ENCODE measurements around the gene TPPP3.

The TPPP3 gene

DNA sequence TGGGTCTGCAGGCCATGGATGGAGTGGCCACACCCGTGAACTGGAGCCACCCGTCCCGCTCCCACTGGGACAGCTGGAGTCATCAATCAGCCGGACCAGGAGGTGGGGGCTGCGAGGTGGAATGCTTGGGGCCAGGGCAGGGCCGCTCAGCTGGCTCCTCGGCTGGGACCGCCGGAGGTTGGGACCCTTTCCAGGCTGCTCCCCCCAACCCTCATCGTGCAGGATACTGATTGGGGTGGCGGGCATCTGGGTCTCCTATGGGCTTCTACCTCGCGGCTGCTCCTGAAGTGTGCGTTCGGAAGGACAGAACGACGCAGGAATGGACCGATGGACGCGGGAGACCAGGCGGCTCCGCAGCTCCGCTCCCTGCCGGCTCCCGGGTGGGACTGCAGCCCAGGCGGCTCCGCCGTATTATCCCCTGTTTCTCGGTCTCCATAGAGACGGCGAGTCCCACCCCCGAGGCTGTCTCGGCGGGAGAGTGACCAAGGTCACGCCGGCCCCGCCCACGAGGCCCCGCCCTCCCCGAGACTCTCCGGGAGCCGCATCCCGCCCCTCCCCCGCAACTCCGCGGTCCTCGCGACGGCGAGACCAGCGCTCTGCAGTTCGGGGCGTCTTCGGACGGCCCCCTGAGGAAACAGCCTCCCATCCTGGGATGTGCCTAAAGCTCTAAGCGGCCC lies at the start of gene TPPP3:
TPPP3 (minus strand) TSS at position 388 of the 677 bp plus-strand sequence. CDS start 2,387 bp downstream, outside the sequence.
- DNase-seq (ENCODE audit: low read depth in 2 of 2): peak; percentile 32 to 36

DNA sequence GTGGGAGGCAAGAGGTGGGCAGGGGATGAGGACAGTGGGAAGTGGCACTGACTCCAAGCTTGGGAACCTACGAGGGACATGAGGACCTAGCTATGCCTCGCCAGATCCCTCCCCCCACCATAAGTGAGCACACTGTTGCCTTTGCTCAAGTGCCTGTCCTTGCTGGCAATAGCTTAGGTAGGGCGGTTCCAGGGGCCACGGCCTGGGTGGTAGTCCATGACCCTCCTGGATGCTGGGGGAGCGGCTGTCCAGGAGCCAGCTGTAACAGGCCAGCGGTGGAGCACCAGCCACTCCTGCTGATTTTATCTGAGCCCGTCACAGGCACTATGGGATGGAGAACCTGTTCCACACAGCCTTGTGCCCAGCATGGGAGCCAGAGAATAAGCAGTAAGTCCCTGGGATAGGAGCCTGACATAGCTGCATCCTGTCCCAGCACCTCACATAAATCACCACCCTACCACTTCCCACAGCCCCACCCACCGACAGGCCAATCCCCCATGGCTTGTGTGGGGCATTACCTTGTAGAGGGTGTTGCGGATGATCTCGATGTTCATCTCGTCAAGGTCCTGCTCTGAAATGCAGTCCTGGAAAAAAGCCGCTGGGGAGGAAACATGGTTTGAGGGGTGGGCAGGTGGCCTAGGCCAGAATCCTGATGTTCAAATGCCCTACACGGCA lies 49.4 kb upstream of the TPPP3 start:
- no peak for DNase-seq (ENCODE audit: low read depth in 2 of 2)

DNA sequence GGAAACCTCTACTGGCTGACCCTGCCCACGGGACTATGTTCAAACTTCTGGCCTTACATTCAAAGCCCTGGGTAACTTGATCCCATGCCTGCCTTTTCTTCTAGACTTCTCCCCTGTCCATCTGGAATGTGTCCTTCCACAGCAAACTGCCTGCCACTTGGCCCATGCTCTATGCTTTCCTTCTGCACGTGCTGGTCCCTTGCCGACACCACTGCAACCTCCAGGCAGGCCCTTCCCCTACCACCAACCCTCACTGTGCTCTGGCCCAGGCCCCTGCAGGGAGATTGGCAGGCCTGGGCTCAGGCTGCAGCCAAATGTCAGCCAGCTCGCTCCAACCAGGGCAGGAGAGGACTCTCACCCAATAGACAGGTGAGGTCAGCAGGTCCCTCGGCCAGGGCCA lies 48.6 kb upstream of the TPPP3 start:
- DNase-seq (ENCODE audit: low read depth in 2 of 2): no peak

DNA sequence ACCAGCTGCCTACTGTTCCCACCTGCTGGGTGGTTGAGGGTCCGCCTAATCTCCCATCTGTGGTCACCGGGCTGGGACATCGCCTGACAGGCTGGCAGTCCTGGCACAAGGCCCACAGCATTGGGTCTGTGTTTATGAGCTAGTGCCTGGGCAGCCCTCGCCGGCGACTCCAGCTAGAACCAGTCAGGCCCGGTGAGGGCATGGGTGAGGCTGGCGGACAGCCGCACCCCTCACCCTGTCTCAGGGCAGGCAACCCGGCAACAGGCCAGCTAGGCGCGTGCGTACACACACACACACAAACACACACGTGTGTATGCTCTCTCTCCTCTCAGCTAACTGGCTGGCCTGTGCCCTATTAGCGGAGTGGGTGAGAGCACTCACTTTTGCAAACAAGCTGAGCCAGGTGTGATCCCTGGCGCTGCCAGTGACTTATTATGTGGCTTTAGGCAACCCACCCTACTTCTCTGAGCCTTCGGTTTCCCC lies 48.0 kb upstream of the TPPP3 start:
- no peak for DNase-seq (ENCODE audit: low read depth in 2 of 2)

DNA sequence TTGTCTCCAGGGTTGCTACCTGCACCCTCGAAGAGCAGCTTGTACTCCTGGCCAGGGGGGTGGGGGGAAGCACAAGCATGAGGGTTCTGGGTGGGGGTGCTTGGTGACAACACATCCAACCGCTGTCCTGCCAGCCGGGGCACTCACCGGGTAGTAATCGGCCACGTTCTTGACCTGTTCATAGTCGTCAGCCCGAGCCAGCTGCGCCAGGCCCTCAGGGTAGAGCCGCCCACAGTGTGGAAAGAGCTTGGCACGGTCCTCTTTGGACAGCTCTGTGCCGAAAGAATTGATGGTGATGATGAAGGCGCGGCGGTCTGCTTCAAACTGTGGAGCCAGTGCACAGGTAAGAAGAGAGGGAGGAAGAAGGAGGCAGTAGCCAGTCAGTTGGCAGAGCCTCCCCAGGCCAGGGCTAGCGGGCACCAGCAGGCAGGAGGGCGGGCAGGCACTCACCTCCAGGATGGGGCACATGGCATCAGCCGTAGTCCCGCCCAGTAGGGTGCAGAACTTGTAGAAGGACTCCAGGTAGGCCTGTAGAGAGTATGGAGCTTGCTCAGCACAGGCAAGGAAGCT lies 45.6 kb upstream of the TPPP3 start:
- DNase-seq (ENCODE audit: low read depth in 2 of 2): no peak

DNA sequence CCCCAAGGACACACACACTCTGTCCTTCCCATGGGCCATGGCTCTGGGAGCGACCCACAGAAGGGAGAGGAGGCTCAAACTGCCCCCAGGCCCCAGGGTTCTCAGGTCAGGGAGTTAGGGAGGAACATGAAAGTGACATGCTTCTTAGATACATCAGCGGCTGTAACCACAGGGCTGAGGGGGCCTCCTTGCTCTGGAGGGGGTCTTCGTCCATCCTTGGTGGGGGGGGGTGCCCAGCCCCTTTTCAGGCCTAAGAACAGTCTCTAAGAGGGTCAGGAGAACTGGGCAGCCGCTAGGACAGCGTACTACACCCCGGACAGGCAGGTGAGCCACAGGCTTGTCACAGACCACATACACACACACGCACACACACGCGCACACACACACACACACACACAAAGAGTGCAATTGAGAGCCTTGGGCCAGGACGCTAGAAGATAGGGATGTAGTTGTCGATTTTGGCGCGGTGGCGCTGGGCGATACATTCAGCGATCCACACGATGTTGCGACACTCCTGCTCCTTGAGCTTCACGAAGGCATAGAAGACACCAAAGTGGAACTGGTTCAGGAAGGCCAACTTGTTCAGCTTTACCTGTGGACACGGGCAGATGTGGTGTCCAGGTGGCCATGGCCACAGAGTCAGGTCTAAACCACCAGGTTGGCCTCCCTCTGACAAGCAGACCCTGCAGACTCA lies 44.9 kb upstream of the TPPP3 start:
- no peak for DNase-seq (ENCODE audit: low read depth in 2 of 2)

DNA sequence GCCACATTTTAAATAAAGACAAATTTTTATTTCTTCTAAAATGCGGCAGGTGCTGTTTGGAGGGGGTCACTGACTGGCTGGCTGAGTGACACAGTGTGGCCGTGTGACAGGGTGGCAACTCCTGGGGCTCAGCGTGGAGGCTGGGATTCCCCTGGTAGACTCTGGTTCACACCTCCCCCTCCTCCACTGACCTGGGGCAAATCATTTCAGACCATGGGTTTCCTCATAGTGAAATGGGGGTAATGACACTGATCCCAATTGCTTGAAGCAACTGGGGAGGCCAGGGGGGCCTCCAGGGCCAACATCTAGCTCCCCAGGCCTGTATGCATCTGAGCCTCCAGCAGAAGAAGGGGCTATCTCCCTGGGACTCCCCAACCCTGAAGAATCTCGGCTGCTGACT lies 44.2 kb upstream of the TPPP3 start:
- no peak for DNase-seq (ENCODE audit: low read depth in 2 of 2)

DNA sequence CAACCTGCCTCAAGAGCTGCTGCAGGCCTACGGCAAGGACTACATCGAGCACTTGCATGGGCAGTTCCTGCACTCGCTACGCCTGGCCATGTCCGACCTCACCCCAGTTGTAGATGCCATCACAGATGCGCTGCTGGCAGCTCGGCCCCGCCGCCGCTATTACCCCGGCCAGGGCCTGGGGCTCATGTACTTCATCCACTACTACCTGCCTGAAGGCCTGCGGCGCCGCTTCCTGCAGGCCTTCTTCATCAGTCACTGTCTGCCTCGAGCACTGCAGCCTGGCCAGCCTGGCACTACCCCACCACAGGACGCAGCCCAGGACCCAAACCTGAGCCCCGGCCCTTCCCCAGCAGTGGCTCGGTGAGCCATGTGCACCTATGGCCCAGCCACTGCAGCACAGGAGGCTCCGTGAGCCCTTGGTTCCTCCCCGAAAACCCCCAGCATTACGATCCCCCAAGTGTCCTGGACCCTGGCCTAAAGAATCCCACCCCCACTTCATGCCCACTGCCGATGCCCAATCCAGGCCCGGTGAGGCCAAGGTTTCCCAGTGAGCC lies 43.4 kb upstream of the TPPP3 start:
- no peak for DNase-seq (ENCODE audit: low read depth in 2 of 2)

DNA sequence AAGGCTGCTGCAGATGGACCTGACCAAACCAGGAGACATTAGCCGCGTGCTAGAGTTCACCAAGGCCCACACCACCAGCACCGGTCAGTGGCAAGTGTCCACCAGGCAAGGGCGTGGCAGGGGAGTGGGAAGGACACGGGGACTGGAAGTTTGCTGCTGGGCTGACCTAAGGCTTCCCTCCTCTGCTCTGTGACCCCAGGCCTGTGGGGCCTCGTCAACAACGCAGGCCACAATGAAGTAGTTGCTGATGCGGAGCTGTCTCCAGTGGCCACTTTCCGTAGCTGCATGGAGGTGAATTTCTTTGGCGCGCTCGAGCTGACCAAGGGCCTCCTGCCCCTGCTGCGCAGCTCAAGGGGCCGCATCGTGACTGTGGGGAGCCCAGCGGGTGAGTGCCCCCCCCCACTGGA lies 42.5 kb upstream of the TPPP3 start:
- no peak for DNase-seq (ENCODE audit: low read depth in 2 of 2)

DNA sequence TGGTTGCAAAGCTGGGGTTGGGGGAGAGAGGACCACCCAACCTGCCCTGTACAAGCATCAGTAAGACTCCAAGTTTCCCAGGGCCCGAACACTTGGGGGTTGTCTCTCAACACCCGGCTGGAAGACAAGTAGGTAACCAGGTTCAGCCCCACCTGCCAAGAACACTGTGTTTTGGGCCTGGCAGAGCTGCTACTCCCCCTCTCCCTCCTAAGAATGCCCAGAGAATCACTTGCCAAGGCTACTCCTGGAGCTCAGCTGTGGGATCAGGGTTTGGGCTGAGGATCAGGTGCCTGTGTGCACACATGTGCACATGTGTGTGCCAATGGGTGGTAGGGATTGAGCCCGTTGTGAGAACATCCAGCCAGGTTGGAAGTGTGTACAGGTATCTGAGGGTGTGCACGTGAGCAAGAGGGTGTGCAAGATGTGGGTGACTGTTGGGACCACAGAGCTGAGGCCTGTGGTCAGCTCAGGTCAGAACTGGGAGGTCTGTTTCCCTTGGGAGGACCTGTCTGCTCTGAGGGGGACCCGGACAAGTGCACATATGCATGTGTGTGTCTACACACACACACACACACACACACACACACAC lies 39.9 kb upstream of the TPPP3 start:
- no peak for DNase-seq (ENCODE audit: low read depth in 2 of 2)

DNA sequence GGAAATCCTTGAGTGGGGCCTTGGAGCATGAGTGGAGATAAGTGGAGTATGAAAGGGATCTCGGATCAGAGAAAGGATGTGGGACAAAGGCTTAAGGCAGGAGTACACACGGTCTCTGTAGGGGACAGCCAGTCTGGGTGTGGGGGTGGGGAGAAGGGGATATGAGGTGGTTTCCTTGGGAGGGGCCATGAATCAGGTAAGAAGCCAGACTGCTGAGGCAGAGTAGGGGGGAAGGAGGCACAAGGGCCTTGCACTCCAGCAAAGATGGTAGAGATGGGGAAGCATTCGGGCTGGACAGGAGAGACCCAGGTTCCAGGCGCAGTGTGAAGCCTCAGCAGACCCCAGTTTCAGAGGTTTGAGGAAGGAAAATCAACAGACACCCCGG lies 39.2 kb upstream of the TPPP3 start:
- no peak for DNase-seq (ENCODE audit: low read depth in 2 of 2)

DNA sequence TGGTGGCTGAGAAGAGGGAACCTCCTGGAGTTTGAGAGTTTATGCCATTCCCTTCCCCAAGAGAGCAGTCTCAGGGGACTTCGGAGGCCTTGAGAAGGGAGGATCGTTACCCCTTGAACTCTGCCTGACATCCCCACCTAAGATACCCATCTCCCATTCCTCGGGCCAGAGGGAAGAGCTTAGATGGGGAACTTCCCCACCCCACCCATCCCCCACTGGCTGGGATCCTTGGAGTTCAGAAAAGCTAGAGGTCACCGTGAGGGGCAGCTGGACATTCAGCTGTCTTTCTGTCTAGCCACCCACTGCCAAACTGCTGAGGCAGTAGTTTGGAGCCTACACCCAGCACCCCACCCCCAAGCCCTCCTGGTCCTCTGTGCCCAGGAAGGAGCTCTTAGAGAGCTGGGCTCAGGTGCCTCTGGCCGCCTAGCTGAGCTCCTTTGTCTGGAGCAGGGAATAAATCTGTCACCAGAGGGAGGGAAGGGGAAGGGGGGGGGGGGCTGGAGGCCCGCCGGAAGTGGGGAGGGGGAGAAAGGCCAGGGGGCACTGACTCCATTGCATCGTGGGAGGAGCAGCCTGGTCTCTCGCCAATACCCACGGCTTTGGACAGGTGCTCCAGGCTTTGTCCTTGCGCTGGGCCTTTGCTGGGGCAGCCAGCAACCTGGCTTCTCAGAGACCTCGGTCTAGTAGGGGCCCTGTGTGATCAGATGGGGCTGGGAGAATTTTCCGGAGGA lies 38.6 kb upstream of the TPPP3 start:
- DNase-seq (ENCODE audit: low read depth in 2 of 2): no peak

DNA sequence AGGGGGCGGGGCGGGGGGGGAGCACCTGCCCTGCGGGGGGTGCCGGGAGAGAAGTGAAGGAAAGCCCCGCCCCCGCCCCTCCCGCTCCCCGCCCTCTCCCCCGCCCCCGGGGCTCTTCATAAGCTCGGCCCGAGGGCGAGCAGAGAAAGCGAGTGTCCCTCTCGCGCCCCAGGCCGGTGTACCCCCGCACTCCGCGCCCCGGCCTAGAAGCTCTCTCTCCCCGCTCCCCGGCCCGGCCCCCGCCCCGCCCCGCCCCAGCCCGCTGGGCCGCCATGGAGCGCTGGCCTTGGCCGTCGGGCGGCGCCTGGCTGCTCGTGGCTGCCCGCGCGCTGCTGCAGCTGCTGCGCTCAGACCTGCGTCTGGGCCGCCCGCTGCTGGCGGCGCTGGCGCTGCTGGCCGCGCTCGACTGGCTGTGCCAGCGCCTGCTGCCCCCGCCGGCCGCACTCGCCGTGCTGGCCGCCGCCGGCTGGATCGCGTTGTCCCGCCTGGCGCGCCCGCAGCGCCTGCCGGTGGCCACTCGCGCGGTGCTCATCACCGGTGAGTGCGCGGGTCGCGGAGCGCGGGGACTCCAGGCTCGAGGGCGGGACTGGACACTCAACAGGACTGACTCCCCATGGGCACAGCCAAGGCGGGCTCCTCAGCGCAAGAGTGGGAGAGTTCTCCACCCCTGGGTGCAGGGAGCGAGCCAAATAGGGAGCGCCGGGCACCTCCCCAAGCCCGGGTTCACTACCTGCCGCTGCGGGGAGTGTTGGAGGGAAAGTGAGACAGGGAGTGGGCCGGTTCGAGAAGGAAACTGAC lies 37.9 kb upstream of the TPPP3 start, which contains the start of gene HSD11B2:
HSD11B2 (plus strand) TSS at position 145 of the 798 bp plus-strand sequence; CDS start at position 273, 128 bp downstream.
- DNase-seq (ENCODE audit: low read depth in 2 of 2): no peak

DNA sequence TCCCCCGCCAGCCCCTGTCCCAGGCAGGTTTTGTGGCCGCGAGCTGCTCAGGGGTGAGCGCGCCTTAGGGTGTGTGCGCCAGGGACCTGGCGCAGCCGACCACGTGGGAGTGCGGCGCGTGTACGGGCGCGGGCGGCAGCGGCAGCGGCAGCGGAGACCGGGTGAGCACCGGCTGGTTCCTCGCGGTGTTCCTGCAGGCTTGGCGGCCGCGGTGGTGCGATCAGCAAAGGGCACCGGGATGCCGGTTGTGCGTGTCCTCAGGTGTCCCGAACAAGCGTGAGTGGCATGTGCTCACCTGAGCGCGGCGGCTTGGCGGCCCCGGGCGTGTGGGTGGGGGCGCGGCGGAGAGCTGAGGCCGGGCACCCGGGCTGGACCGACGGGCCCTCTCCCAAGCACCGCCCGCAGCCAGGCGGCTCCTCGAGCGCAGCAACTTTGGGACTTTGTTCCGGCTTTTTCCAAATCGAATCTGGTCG lies 37.2 kb upstream of the TPPP3 start:
- DNase-seq (ENCODE audit: low read depth in 2 of 2): peak in 1 of 2 donors; percentile 8

DNA sequence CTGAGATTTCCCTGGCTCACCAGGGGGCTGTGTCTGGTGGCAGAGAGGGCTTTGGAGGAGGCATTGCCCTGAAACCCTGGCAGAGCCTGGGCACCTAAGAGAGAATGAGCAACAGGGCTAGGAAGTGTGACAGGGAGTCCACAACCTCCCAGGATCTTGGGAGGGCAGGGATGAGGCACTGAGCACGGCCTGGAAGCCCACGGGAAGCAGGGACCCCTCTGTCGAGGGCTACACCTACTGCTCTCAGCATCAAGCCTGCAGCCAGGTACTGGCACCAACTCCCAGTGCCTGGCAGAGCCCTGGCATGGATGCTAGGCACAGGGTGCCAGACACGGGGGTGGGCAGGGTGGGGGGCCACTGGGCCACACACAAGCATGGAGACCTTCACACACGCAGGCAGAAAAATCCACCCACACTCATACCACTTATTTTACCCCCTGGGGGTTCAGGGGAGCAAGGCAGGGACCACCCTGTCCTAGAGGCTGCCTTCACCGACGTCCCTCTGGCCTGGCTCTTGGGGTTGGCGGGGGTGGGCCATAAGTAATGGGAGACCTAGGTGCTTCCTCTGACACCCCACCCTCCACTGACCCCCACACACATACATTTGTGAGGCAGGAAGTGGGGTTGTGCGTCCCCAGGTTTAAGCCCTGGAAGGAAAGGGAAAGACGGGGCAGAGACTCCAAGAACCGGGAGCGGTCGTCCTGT lies 36.7 kb upstream of the TPPP3 start:
- no peak for DNase-seq (ENCODE audit: low read depth in 2 of 2)

DNA sequence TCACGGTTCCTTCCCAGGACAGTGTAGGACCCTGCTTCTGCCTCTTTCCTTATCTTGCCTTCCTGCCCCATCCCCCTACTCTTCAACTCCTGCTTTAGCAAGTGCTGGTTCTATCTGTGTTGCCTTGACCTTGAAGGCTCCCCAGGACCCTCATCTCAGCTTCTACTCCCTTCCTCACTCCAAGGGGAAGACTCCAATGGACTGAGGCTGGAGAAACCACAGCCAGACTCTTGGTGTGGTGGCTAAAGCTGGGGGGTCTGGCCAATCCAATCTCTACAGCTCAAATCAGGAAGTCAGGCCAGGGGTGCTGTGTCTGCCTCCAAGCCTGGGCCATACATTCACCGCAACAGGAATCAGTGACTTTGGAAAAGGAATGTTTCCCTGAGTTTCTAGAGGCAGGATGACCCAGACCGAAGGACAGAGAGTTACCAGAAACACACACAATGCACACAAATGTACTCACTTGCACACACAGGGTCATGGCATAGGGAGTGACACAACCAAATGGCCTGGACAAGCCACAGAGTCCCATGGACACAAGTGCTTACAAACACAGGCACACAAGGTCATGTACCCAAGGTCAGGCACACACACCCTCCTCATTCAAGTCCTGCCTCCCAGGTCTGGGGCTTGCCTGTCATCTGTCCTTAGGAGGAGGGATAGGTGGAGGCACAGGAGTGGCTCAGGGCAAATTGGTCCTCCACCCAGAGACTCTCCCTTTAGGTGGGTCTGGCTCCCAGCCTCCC lies 35.9 kb upstream of the TPPP3 start:
- no peak for DNase-seq (ENCODE audit: low read depth in 2 of 2)

DNA sequence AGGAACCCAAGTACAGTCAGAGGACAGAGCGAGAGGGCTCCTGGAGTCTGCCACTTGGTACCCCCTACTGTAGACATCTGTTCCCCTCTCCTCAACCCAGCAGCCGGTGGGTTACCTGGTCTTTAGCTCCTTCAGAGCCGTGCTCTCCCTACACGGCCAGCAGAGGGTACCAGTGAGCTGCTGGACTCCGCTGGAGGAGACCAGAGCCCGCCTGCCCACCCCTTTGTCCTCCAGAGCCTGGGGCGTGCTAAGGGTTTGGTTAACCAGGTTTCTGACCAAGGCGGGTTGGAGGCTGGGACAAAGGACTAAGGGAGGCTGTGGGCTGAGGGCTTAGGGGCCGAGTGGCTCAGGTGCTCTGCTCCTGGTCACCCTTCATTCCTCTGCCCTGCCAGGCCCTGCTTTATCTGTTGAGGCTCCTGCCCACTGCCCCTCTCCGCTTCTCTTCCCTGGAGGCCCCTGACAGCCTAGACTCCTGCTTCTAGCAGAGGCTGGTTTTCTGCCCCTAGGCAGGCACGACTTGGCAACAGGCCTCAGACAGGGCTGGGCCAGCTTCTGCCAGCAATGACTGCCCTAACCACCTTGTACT lies 34.9 kb upstream of the TPPP3 start:
- peak in 1 of 2 donors; percentile 38 for DNase-seq (ENCODE audit: low read depth in 2 of 2)

DNA sequence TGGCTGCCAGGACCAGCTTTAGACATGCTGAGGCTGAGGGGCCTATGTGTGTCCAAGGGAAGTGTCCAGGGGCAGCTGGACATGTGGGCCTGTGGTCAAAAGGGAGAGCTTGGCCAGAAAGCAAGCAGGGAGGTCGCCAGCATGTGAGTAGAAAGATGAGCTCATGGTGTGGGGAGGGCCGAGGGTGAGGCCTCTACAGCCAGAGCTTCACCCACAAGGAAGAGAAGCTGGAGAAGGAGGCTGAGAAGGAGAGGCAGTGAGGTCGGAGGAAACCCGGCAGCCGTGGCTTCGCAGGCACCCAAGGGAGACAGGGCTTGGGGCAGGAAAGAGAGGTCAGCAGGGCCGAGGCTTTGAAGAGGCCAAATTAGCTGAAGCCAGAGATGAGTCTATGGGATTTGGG lies 33.7 kb upstream of the TPPP3 start:
- DNase-seq (ENCODE audit: low read depth in 2 of 2): no peak
